K562 (cell line): ENCODE results near the gene ARFGAP3. TPM values are rescaled to one million over a fixed set of nuclear protein-coding genes. Genes with fewer than 3 reads are reported as not detected.

Experiments used
- CREM ChIP-seq: IDR thresholded peaks from 2 replicates; pipeline ENCODE4 v1.6.1; 2014; ENCODE audit warnings: antibody characterized with exemption, low read depth
- ETV1 ChIP-seq: fragments of 450-650 bp; conservative IDR thresholded peaks from 2 replicates; pipeline ENCODE4 v1.6.1; 2016; ENCODE audit warnings: missing genetic modification characterization, control low read depth, low read depth, missing compliant biosample characterization
- FOXA1 ChIP-seq: fragments of 450-650 bp; IDR thresholded peaks from 2 replicates; pipeline ENCODE4 v1.6.1; 2016; ENCODE audit warnings: mild to moderate bottlenecking, borderline replicate concordance
- FOXK1 ChIP-seq: sonication (generic); formaldehyde crosslinking; IDR thresholded peaks from 2 replicates; pipeline ENCODE4 v1.8.0; 2022; ENCODE audit warnings: missing genetic modification reagents, mild to moderate bottlenecking, borderline replicate concordance
- MTA3 ChIP-seq: fragments of 450-650 bp; formaldehyde crosslinking; IDR thresholded peaks from 2 replicates; pipeline ENCODE4 v1.6.1; 2017; ENCODE audit warnings: mild to moderate bottlenecking, borderline replicate concordance
- MXD1 ChIP-seq: fragments of 250-450 bp; sonication (Bioruptor Pico); IDR thresholded peaks from 2 replicates; pipeline ENCODE4 v1.8.0; 2021; ENCODE audit warnings: borderline replicate concordance, mild to moderate bottlenecking, moderate library complexity; ENCODE audit not compliant: poor library complexity, severe bottlenecking
- PTTG1 ChIP-seq: fragments of 450-650 bp; IDR thresholded peaks from 2 replicates; pipeline ENCODE4 v1.6.1; 2016; ENCODE audit warnings: low read depth, mild to moderate bottlenecking, missing genetic modification characterization, missing compliant biosample characterization
- RBM17 ChIP-seq: fragments of 200-400 bp; formaldehyde crosslinking; IDR thresholded peaks from 2 replicates; pipeline ENCODE4 v1.6.1; 2017; ENCODE audit warnings: low read depth, mild to moderate bottlenecking, low read length, borderline replicate concordance
- SRSF3 ChIP-seq: fragments of 200-400 bp; formaldehyde crosslinking; IDR thresholded peaks from 2 replicates; pipeline ENCODE4 v1.6.1; 2016; ENCODE audit warnings: mild to moderate bottlenecking, low read length, moderate library complexity; ENCODE audit not compliant: insufficient read depth
- TCF15 ChIP-seq: fragments of 250-450 bp; sonication (Bioruptor Pico); IDR thresholded peaks from 2 replicates; pipeline ENCODE4 v1.8.0; 2022; ENCODE audit warnings: moderate library complexity, mild to moderate bottlenecking, inconsistent platforms
- ZFP1 ChIP-seq: fragments of 450-650 bp; formaldehyde crosslinking; IDR thresholded peaks from 2 replicates; pipeline ENCODE4 v1.4.0; 2020; ENCODE audit warnings: mild to moderate bottlenecking, mixed read lengths
- ZNF239 ChIP-seq: fragments of 250-450 bp; sonication (Bioruptor Pico); IDR thresholded peaks from 2 replicates; pipeline ENCODE4 v1.4.0; 2020; ENCODE audit warnings: mild to moderate bottlenecking
- ZNF354B ChIP-seq: fragments of 250-450 bp; sonication (Bioruptor Pico); IDR thresholded peaks from 2 replicates; pipeline ENCODE4 v1.4.0; 2020
- ZNF584 ChIP-seq: fragments of 200-800 bp; sonication (Bioruptor generic); IDR thresholded peaks from 2 replicates; pipeline ENCODE4 v1.6.1; 2016; ENCODE audit warnings: low read depth, mild to moderate bottlenecking, missing genetic modification characterization, missing compliant biosample characterization
- polyA plus RNA-seq, 8 experiments: library from polyadenylated mRNA; depleted of rRNA in 4 of 8; stranded (reverse) in 5 of 8; unstranded in 3 of 8; fragments of >200 nt; fragmentation: Nextera tagmentation in 2 of 8; fragmentation: Illumina TruSeq in 1 of 8; extraction: Ambion mirVana in 2 of 8; extraction: Trizol in 1 of 8; gene quantifications; 2 replicates each; pipeline versions ENCODE4 v1.2.1 to v1.2.3, GENCODE V29; 2011 to 2014; ENCODE audit warnings: inconsistent platforms in 1 of 8, missing spikeins in 1 of 8
- total RNA-seq, 7 experiments: library from RNA; depleted of rRNA in 6 of 7; stranded (reverse); fragments of >200 nt in 6 of 7; fragmentation: Illumina TruSeq in 2 of 7; extraction: Trizol in 2 of 7; gene quantifications; 2 replicates each; pipeline versions ENCODE4 v1.2.1 to v1.2.3, GENCODE V29; 2011 to 2021; ENCODE audit warnings: low replicate concordance in 1 of 7
- TF ChIP-seq, protein P1 (sequence below): fragments of 450-650 bp; IDR thresholded peaks from 2 replicates; pipeline ENCODE4 v1.6.1; 2017; ENCODE audit warnings: mild to moderate bottlenecking, moderate library complexity
- TF ChIP-seq, protein P2 (sequence below): fragments of 200-800 bp; sonication (Bioruptor generic); IDR thresholded peaks from 2 replicates; pipeline ENCODE4 v1.6.1; 2017; ENCODE audit warnings: missing genetic modification characterization, missing compliant biosample characterization
- TF ChIP-seq, protein P3 (sequence below): fragments of 450-650 bp; IDR thresholded peaks from 2 replicates; pipeline ENCODE4 v1.6.1; 2016
- TF ChIP-seq, protein P4 (sequence below): fragments of 450-650 bp; conservative IDR thresholded peaks from 2 replicates; pipeline ENCODE4 v1.6.1; 2016; ENCODE audit warnings: missing genetic modification characterization, low read depth, mild to moderate bottlenecking, missing compliant biosample characterization, moderate library complexity

ARFGAP3 gene
- total and polyA plus RNA-seq, 9 of the 15 experiments (the other 6 are each of a cell fraction or from before 2014, with no cell fraction given), result 14.2 to 31.9 (median 22.7) TPM

GRCh38 chr22:42856865-42857704 is at the start of gene ARFGAP3 (continued):
- TF ChIP-seq ZNF239 (CRISPR knock-in tag) (no peak), ETV1 (tag) (no peak), FOXK1 (CRISPR knock-in tag) (no peak), TCF15 (no peak), ZNF354B (CRISPR knock-in tag) (no peak), CREM (peak; percentile 88), ZFP1 (CRISPR knock-in tag) (no peak), RBM17 (no peak), FOXA1 (no peak), MTA3 (peak; percentile 52; the same call in 1 of the 2 replicates), PTTG1 (no peak), ZNF584 (CRISPR knock-in tag) (no peak), SRSF3 (no peak), MXD1 (CRISPR knock-in tag) (no peak)
- TF ChIP-seq, protein P1, sequence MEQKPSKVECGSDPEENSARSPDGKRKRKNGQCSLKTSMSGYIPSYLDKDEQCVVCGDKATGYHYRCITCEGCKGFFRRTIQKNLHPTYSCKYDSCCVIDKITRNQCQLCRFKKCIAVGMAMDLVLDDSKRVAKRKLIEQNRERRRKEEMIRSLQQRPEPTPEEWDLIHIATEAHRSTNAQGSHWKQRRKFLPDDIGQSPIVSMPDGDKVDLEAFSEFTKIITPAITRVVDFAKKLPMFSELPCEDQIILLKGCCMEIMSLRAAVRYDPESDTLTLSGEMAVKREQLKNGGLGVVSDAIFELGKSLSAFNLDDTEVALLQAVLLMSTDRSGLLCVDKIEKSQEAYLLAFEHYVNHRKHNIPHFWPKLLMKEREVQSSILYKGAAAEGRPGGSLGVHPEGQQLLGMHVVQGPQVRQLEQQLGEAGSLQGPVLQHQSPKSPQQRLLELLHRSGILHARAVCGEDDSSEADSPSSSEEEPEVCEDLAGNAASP, result no peak
- TF ChIP-seq, protein P2, sequence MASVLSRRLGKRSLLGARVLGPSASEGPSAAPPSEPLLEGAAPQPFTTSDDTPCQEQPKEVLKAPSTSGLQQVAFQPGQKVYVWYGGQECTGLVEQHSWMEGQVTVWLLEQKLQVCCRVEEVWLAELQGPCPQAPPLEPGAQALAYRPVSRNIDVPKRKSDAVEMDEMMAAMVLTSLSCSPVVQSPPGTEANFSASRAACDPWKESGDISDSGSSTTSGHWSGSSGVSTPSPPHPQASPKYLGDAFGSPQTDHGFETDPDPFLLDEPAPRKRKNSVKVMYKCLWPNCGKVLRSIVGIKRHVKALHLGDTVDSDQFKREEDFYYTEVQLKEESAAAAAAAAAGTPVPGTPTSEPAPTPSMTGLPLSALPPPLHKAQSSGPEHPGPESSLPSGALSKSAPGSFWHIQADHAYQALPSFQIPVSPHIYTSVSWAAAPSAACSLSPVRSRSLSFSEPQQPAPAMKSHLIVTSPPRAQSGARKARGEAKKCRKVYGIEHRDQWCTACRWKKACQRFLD, result no peak
- TF ChIP-seq, protein P3, sequence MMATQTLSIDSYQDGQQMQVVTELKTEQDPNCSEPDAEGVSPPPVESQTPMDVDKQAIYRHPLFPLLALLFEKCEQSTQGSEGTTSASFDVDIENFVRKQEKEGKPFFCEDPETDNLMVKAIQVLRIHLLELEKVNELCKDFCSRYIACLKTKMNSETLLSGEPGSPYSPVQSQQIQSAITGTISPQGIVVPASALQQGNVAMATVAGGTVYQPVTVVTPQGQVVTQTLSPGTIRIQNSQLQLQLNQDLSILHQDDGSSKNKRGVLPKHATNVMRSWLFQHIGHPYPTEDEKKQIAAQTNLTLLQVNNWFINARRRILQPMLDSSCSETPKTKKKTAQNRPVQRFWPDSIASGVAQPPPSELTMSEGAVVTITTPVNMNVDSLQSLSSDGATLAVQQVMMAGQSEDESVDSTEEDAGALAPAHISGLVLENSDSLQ, result no peak
- TF ChIP-seq, protein P4, sequence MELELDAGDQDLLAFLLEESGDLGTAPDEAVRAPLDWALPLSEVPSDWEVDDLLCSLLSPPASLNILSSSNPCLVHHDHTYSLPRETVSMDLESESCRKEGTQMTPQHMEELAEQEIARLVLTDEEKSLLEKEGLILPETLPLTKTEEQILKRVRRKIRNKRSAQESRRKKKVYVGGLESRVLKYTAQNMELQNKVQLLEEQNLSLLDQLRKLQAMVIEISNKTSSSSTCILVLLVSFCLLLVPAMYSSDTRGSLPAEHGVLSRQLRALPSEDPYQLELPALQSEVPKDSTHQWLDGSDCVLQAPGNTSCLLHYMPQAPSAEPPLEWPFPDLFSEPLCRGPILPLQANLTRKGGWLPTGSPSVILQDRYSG (tag), result peak; percentile 65; the same call in 1 of the 2 replicates
